Stomach (tissue), 9 donors: ENCODE data around the gene EDARADD. TPM values are rescaled to one million over a fixed set of nuclear protein-coding genes. Genes with fewer than 3 reads are reported as not detected.

Experiments
- DNase-seq, 2 donors: peaks; one replicate each; pipeline versions ENCODE4 v3.0.0 to v3.0.0-alpha.2; 2013 to 2019
- H3K27ac ChIP-seq, 5 donors: fragments of 200-600 bp in 4 of 5; sonication (generic) in 4 of 5; one replicate each; pipeline ENCODE4 v1.5.1; 2013 to 2019; ENCODE audit warnings: mild to moderate bottlenecking in 1 of 5, moderate library complexity in 1 of 5
- H3K27me3 ChIP-seq, 3 donors: fragments of 200-600 bp; sonication (generic); one replicate each; pipeline ENCODE4 v1.5.1; 2017 to 2019; ENCODE audit warnings: mixed run types in 1 of 3
- H3K36me3 ChIP-seq, 4 donors: fragments of 200-600 bp; sonication (generic); 1 replicate in 3 of 4; 2 replicates in 1 of 4; pipeline ENCODE4 v1.5.1; 2016 to 2019
- H3K4me1 ChIP-seq, 4 donors: fragments of 200-600 bp; sonication (generic); one replicate each; pipeline ENCODE4 v1.5.1; 2016 to 2019
- H3K4me3 ChIP-seq, 4 donors: fragments of 200-600 bp; sonication (generic) in 3 of 4; one replicate each; pipeline ENCODE4 v1.5.1; 2016 to 2019; ENCODE audit warnings: mild to moderate bottlenecking in 1 of 4
- H3K9me3 ChIP-seq, 4 donors: fragments of 200-600 bp; sonication (generic); one replicate each; pipeline ENCODE4 v1.5.1; 2016 to 2019
- CTCF ChIP-seq, 7 experiments: fragments of 450-650 bp in 4 of 7; fragments of 200-600 bp in 3 of 7; sonication (generic) in 3 of 7; IDR thresholded peaks; one replicate each; pipeline ENCODE4 v1.5.1; 2016 to 2019; ENCODE audit warnings: antibody characterized with exemption in 7 of 7, control low read depth in 2 of 7, mild to moderate bottlenecking in 1 of 7
- EP300 ChIP-seq: sonication (generic); formaldehyde crosslinking; IDR thresholded peaks from one replicate; pipeline ENCODE4 v1.6.1; 2017; ENCODE audit warnings: antibody characterized with exemption
- POLR2A ChIP-seq, 4 donors: fragments of 450-650 bp; IDR thresholded peaks; one replicate each; pipeline ENCODE4 v1.6.1; 2016; ENCODE audit warnings: antibody characterized with exemption in 4 of 4, control low read depth in 2 of 4, mild to moderate bottlenecking in 1 of 4, moderate library complexity in 1 of 4
- POLR2AphosphoS5 ChIP-seq, 3 donors: sonication (generic); formaldehyde crosslinking; IDR thresholded peaks; one replicate each; pipeline ENCODE4 v1.6.1; 2016; ENCODE audit warnings: antibody characterized with exemption in 3 of 3
- whole genome bisulfite sequencing, 5 donors: extraction: QIAGEN DNeasy Blood & Tissue Kit in 3 of 5; methylation state at CpG; one replicate each; pipeline versions ENCODE4 v1.1.5 to v1.1.7; 2013 to 2018; 5-methylcytosine and 5-hydroxymethylcytosine counted together
- intact Hi-C: fragments of 100-400 bp; cut with DNase I; formaldehyde crosslinking; loops from one replicate; pipeline ENCODE4 v1.15.1; 2023; ENCODE audit warnings: low total_unique reads
- polyA plus RNA-seq, 3 donors: library from polyadenylated mRNA; stranded (reverse); fragments of 200-250 nt; gene quantifications; one replicate each; pipeline ENCODE4 v1.2.3, GENCODE V29; 2013
- total RNA-seq, 5 donors: library from RNA; depleted of rRNA; stranded (reverse); fragments of >200 nt; gene quantifications; one replicate each; pipeline versions ENCODE4 v1.1.0 to v1.2.3, GENCODE V29; 2014 to 2016
- donor health status: healthy with polysubstance abuse.
- donor health status: Bipolar disorder and iron deficiency.
- donor health status: healthy.

EDARADD gene
- total and polyA plus RNA-seq, 8 donors: 3.7 to 13.8 (median 6.6) TPM; not detected in 1

DNA sequence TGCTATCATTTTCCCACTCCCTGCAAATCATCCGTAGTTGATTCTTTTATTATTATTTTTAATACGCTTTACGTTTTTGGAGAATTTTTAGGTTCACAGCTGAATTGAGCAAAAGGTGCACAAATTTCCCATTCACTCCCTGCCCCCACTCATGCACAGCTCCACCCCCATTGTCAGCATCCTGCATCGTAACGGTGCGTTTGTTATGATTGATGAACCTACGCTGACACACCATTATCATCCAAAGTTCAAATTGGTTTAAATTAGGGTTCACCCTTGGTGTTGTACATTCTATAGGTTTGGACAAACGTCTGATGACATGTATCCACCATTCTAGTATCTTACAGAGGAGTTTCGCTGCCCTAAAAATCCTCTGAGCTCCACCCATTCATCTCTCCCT, 44.5 kb downstream of the EDARADD start:
- WGBS, 5 donors: 86 to 96% (median 94%) methylated on average over 9 of the region's 9 CpGs
- H3K36me3 ChIP-seq: peaks cover 0 to 4% (median 0%) of the 10 kb centered on the region in 4 donors
- TF ChIP-seq EP300: no peak
- TF ChIP-seq POLR2AphosphoS5 (IDR thresholded peaks at IDR 0.05): no peak
- TF ChIP-seq CTCF (IDR thresholded peaks at IDR 0.05): no peak
- no peak for TF ChIP-seq POLR2A (IDR thresholded peaks at IDR 0.05)

GRCh38 chr1:236440373-236440772, 46.3 kb downstream of the EDARADD start:
- Histone ChIP-seq H3K36me3 (peaks cover 0 to 4% (median 0%) of the 10 kb centered on the region in 4 donors), H3K27me3 (no peaks in the 10 kb centered on the region), H3K27ac (no peak overlapping the region), H3K4me3 (no peak overlapping the region), H3K9me3 (peaks cover 0 to 6% (median 0%) of the 10 kb centered on the region in 4 donors), H3K4me1 (peaks cover 0 to 9% (median 2%) of the 10 kb centered on the region in 4 donors)
- 55 to 81% (median 67%) methylated on average over 2 of the region's 2 CpGs for WGBS, 5 donors
- intact Hi-C loops: no loop called here
- no peak for DNase-seq
- TF ChIP-seq EP300: no peak
- TF ChIP-seq CTCF (IDR thresholded peaks at IDR 0.05): no peak
- no peak for TF ChIP-seq POLR2A (IDR thresholded peaks at IDR 0.05)
- TF ChIP-seq POLR2AphosphoS5 (IDR thresholded peaks at IDR 0.05): no peak

More for the DNA sequence above, 44.5 kb downstream of the EDARADD start:
- H3K27ac ChIP-seq: no peak overlapping the region
- H3K9me3 ChIP-seq: peaks cover 0 to 6% (median 0%) of the 10 kb centered on the region in 4 donors
- H3K4me1 ChIP-seq: peaks cover 0 to 9% (median 2%) of the 10 kb centered on the region in 4 donors
- H3K4me3 ChIP-seq: no peak overlapping the region
- no peak for DNase-seq
- no peaks in the 10 kb centered on the region for H3K27me3 ChIP-seq
- intact Hi-C loops: no loop called here

DNA sequence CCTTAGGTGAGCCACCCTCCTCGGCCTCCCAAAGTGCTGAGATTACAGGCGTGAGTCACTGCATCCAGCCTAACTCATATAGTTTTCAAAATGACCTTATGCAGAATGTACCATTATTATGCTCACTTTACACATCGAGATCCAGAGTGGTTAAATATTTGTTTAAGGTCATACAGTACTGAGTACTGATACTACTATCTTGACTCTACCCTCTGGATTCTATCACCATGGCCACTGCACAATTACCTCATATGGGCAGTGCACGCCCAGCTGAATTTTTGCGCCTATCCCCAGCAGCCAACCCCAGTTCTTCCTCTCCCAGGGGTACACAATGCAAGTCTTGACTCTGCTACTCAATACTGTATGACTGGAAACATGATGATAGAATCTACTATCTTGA, 56.7 kb downstream of the EDARADD start:
- Histone ChIP-seq H3K27me3 (no peaks in the 10 kb centered on the region), H3K27ac (peak overlapping the region in 4 of 5 donors; percentile 20 to 59 (median 56)), H3K36me3 (no peaks in the 10 kb centered on the region), H3K9me3 (no peaks in the 10 kb centered on the region), H3K4me3 (no peak overlapping the region), H3K4me1 (peaks cover 0 to 10% (median 4%) of the 10 kb centered on the region in 4 donors)
- 41 to 59% (median 46%) methylated on average over 5 of the region's 5 CpGs for WGBS, 5 donors
- peak in 1 of 3 donors; percentile 48 for TF ChIP-seq POLR2AphosphoS5 (IDR thresholded peaks at IDR 0.05)
- no peak for TF ChIP-seq EP300
- DNase-seq: peak; percentile 41 to 74
- intact Hi-C loops: no loop called here

DNA sequence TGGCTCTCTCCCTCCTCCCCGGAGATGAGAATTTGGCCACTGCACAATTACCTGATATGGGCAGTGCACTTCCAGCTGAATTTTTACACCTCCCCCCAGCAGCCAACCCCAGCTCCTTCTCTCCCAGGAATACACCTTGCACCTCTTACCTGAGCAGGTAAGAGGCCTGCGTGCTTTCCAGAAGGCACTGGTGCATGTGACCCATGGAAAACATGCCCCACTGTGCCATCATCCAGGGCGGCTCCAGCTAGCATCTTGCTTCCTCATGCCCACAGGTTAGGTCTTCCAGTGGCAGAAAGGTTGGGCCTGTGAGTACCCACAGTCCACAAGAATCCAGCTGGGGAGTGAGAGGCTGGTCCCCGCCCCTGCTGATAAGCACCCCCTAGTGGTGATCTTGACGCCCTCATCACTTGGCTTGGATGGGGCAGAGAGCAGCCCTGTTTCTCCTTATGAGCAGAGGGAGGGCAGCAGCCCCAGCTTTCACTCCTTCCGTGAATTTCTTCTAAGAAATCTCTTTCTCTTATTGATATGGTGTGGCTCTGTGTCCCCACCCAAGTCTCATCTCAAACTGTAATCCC, 57.8 kb downstream of the EDARADD start:
- Histone ChIP-seq H3K27ac (peak overlapping the region in 1 of 5 donors; percentile 59), H3K27me3 (no peaks in the 10 kb centered on the region), H3K4me3 (no peak overlapping the region), H3K4me1 (peaks cover 0 to 10% (median 4%) of the 10 kb centered on the region in 4 donors), H3K36me3 (no peaks in the 10 kb centered on the region), H3K9me3 (no peaks in the 10 kb centered on the region)
- peak; percentile 33 to 37 for DNase-seq
- peak in 3 of 7 experiments; percentile 19 to 36 (median 30) for TF ChIP-seq CTCF (IDR thresholded peaks at IDR 0.05)
- no peak for TF ChIP-seq POLR2A (IDR thresholded peaks at IDR 0.05)
- TF ChIP-seq EP300: no peak
- no peak for TF ChIP-seq POLR2AphosphoS5 (IDR thresholded peaks at IDR 0.05)
- 43 to 80% (median 75%) methylated on average over 6 of the region's 6 CpGs for WGBS, 5 donors
- intact Hi-C loops: no loop called here

DNA sequence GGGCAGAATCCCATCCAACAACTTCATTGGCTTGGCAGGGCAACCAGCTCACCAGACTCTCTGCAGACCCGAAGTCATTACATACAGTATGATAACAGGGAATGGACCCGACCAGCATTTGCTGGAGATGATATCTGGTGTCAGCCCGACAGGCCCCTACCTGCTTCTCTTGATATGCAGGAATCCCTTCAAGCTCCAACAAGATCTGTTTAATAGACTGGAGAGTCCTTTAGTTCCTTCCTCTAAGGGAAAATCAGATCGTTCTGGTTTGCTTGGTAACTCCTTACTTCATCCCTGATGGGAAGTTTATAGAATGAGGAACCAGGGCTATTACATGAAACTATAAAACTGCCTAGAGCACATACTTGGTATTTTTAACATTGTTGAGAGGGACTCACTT, 61.2 kb downstream of the EDARADD start:
- 72 to 91% (median 81%) methylated on average over 4 of the region's 4 CpGs for WGBS, 5 donors
- Histone ChIP-seq H3K4me1 (peaks cover 0 to 8% (median 2%) of the 10 kb centered on the region in 4 donors), H3K4me3 (no peak overlapping the region), H3K9me3 (no peaks in the 10 kb centered on the region), H3K36me3 (no peaks in the 10 kb centered on the region), H3K27ac (no peak overlapping the region), H3K27me3 (no peaks in the 10 kb centered on the region)
- no peak for TF ChIP-seq POLR2A (IDR thresholded peaks at IDR 0.05)
- TF ChIP-seq POLR2AphosphoS5 (IDR thresholded peaks at IDR 0.05): no peak
- no peak for TF ChIP-seq EP300
- no peak for TF ChIP-seq CTCF (IDR thresholded peaks at IDR 0.05)
- intact Hi-C loops: no loop called here
- DNase-seq: no peak
